ENCODE results near the gene NRXN3.

The NRXN3 gene

GRCh38 chr14:78175412-78175811, 5.2 kb downstream of the NRXN3 start:
- no peak for DNase-seq

GRCh38 chr14:78178071-78178470, 7.9 kb downstream of the NRXN3 start:
- no peak for DNase-seq

GRCh38 chr14:78178971-78179370, 8.8 kb downstream of the NRXN3 start:
- DNase-seq = no peak

- no peak for DNase-seq
Observed at GRCh38 chr14:78181270-78181669, 11.1 kb downstream of the NRXN3 start.

- no peak for DNase-seq
Observed at GRCh38 chr14:78182722-78183121, 12.5 kb downstream of the NRXN3 start.

- DNase-seq = no peak
Observed at GRCh38 chr14:78184157-78184556, 14.0 kb downstream of the NRXN3 start.

- DNase-seq = no peak
Observed at GRCh38 chr14:78186277-78186676, 16.1 kb downstream of the NRXN3 start.

- DNase-seq = no peak
Observed at GRCh38 chr14:78188882-78189281, 18.7 kb downstream of the NRXN3 start.

GRCh38 chr14:78195431-78195830, 25.3 kb downstream of the NRXN3 start:
- DNase-seq = no peak

GRCh38 chr14:78196323-78196722, 26.1 kb downstream of the NRXN3 start:
- no peak for DNase-seq

GRCh38 chr14:78197051-78197450, 26.9 kb downstream of the NRXN3 start:
- DNase-seq = no peak

GRCh38 chr14:78202163-78202562, 32.0 kb downstream of the NRXN3 start:
- DNase-seq = no peak

GRCh38 chr14:78202976-78203375, 32.8 kb downstream of the NRXN3 start:
- no peak for DNase-seq

GRCh38 chr14:78207414-78207813, 37.2 kb downstream of the NRXN3 start:
- DNase-seq = no peak

- no peak for DNase-seq
Observed at GRCh38 chr14:78220273-78220672, 50.1 kb downstream of the NRXN3 start.

- DNase-seq = no peak
Observed at GRCh38 chr14:78222746-78223145, 52.6 kb downstream of the NRXN3 start.

GRCh38 chr14:78227248-78228077, 57.3 kb downstream of the NRXN3 start:
- no peak for DNase-seq

- no peak for DNase-seq
Observed at GRCh38 chr14:78228702-78229327, 58.6 kb downstream of the NRXN3 start.

- no peak for DNase-seq
Observed at GRCh38 chr14:78232231-78233000, 62.2 kb downstream of the NRXN3 start.

- no peak for DNase-seq
Observed at GRCh38 chr14:78238141-78238540, 68.0 kb downstream of the NRXN3 start.

- no peak for DNase-seq
Observed at GRCh38 chr14:78240567-78240966, 70.4 kb downstream of the NRXN3 start.

- no peak for DNase-seq
Observed at GRCh38 chr14:78242086-78242485, 71.9 kb downstream of the NRXN3 start.

- DNase-seq = no peak
Observed at GRCh38 chr14:78243187-78243586, 73.0 kb downstream of the NRXN3 start.

GRCh38 chr14:78245238-78245637, 75.1 kb downstream of the NRXN3 start:
- no peak for DNase-seq
